Measurements from ENCODE around the gene TYMS.
"Not testable (repeated sequence)": the region's sequence is repeated elsewhere in the genome, so short reads cannot be mapped to it uniquely, and the experiment has no call there.

TYMS gene

GRCh38 chr18:678482-679182 is 21.2 kb downstream of the TYMS start:
- DNase-seq, result no peak

- no peak for DNase-seq
These were observed 22.1 kb downstream of the TYMS start for GRCh38 chr18:679516-679915.

- DNase-seq, result no peak
These were observed 22.9 kb downstream of the TYMS start for GRCh38 chr18:680392-680791.

GRCh38 chr18:681985-682384 is 24.5 kb downstream of the TYMS start:
- peak; percentile 42 for DNase-seq

DNA sequence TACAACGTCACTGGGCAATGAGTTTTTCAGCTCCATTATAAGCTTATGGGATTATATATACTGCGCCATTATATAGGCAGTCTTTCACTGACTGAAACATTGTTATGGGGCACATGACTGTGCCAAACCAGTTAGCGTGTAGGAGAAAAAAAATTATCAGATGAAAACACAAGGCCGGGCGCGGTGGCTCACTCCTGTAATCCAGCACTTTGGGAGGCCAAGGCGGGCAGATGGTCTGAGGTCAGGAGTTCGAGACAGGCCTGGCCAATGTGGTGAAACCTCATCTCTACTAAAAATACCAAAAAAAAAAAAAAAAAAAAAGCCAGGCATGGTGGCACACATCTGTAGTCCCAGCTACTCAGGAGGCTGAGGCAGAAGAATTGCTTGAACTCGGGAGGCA is 25.0 kb downstream of the TYMS start:
- DNase-seq, result not testable (repeated sequence)

DNA sequence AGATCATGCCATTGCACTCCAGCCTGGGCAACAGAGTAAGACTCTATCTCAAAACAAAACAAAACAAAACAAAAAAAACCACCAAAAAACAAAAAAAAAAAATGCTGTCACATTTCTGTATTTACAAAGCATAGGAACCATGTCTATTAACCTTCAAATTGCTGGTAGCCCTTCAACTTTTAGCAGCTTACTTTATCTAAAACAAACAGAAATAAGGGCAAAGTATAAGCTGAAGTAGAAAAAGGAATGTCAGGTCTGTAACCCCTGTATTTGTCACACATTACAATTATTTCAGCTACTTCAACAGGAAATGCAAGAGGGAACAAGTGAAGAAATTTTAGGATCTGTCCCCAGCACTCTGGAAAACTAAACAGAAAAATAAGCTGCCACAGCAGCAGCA is 25.4 kb downstream of the TYMS start:
- DNase-seq, result no peak

DNA sequence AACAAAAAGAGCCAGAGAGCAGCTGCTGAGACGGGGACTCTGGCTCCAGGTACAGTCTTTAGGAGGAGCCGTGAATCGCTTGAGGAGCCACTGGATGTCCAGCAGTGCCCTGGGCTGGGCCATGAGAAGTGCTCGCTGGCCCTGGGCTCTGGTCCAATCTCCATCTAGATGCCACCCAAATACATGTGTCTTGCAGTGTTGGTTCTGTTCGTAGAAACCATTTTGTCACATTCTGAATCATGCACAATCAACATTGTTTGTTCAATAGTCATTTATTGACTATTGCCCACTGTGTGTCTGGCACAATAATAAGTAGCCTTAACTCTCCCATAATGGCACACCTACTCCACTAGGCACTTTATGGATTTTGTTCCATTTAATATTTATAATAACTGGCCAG is 26.1 kb downstream of the TYMS start:
- no peak for DNase-seq

DNA sequence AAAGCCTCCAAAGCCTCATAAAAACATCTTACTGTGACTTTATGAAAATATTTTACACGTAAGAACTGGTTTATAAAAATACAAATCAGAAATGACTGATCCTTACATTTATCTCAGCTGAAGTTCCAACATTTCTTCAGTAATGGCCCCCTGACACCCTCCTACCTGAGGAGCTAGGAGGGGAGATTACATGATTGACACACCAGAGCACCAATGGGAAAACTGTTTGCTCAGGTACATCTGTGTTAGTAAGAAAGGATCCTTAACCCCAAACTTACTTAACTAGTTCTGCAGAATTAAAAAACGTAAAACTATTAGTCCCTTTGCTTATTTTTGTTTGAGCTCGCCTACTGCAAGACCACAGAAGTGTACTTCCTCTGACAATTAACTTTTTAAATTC is 28.0 kb downstream of the TYMS start:
- DNase-seq, result no peak

- DNase-seq, result no peak
These were observed 29.1 kb downstream of the TYMS start for GRCh38 chr18:686339-687111.

GRCh38 chr18:688323-688722 is 30.9 kb downstream of the TYMS start:
- DNase-seq, result no peak

GRCh38 chr18:692824-693223 is 35.4 kb downstream of the TYMS start:
- no peak for DNase-seq

- DNase-seq, result no peak
These were observed 36.2 kb downstream of the TYMS start for GRCh38 chr18:693466-694187.

- no peak for DNase-seq
These were observed 39.6 kb downstream of the TYMS start for GRCh38 chr18:697012-697411.

GRCh38 chr18:697800-698199 is 40.3 kb downstream of the TYMS start:
- no peak for DNase-seq

- no peak for DNase-seq
These were observed 45.9 kb downstream of the TYMS start for GRCh38 chr18:703213-703967.

- no peak for DNase-seq
These were observed 49.0 kb downstream of the TYMS start for GRCh38 chr18:706405-706804.

DNA sequence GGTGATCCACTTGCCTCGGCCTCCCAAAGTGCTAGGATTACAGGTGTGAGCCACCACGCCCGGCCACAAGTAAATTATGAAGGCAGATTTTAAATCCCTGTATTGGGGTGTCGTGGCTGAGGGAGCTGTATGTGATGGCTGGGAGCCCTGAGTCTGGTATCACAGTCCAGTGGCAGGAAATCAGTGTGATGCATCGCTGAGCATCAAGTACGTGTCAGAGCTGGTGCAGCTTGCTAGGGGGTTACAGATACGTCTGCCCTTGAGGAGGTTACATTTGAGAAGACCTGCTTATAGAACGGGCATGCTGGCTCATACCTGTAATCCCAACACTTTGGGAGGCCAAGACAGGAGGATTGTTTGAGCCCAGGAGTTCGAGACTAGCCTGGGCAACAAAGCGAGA is 50.6 kb downstream of the TYMS start:
- DNase-seq, result no peak

GRCh38 chr18:709771-710170 is 52.3 kb downstream of the TYMS start:
- no peak for DNase-seq

DNA sequence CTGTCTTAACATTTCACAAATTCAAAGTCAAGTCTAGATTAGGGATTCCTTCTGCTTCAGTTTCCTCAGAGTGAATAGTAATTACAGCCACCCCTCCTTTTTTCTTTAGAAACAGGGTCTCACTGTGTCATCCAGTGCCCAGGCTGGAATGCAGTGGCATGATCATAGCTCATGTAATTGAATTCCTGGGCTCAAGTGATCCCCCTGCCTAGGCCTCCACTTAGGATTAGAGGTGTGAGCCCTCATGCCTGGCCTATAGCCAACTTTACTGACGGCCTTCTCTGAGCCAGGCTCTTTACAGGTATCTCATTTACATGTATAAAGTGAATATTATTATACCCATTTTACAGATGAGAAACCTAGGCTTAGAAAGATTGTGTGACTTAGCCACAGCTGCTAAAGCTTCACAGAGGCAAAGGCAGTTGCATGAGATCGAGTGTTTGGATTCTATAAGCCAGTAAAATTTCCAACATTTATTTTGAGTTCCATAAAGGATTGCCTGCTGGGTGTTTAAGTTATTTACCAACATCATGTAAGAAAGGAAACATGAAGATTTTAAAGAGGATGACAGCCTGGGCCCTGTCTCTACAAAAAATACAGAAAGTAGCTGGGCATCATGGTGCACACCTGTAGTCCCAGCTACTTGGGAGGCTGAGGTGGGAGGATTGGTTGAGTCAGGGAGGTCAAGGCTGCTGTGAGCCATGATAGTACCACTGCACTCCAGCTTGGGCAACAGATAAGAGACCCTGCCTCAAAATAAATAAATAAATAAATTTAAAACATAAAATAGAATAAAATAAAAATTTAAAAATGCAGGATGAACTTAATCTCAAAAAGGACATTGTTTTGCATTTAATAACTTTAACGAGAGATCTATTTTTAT is 53.2 kb downstream of the TYMS start:
- DNase-seq, result no peak

DNA sequence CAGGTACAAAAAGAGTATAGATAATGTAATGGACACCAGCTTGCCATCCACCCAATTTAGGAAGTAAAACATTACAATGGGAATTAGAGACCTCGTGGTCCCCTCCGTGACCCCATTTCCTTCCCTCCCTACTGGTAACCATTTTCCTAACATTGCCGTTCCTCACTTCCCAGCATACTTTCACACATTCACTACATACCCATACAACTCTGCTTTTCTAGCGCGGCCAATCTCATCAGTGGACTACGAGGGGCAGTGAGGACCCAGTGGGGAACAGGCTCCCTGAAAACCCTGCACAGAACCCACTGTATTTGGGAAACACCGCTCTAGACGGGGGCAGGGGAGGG is 53.8 kb downstream of the TYMS start:
- no peak for DNase-seq

GRCh38 chr18:711657-712400 is 54.4 kb downstream of the TYMS start:
- DNase-seq, result peak; percentile 76

Data from CD4-positive, alpha-beta T cell treated with Interleukin-4 for 4 hours (primary cell).